NCI-H774 (cell line): ENCODE data around the gene RANBP3.
A peak's percentile ranks its signal among the peaks of the same experiment; 100 is the strongest.
"Not testable (repeated sequence)": the region's sequence is repeated elsewhere in the genome, so short reads cannot be mapped to it uniquely, and the experiment has no call there.

Experiments used
- DNase-seq: peaks from one replicate; lab custom pipeline; 2025; lab: John Stamatoyannopoulos, UW

Gene RANBP3

GRCh38 chr19:5903624-5904351 is 74.2 kb downstream of the RANBP3 start, which contains the start of gene NDUFA11:
Gene NDUFA11 (minus strand): TSS chr19:5903790. CDS start chr19:5903708, 82 bp downstream.
- peak; percentile 92 for DNase-seq

GRCh38 chr19:5903056-5903623 is 74.8 kb downstream of the RANBP3 start:
- no peak for DNase-seq

- DNase-seq = no peak
Observed at GRCh38 chr19:5900976-5901375, 77.0 kb downstream of the RANBP3 start.

GRCh38 chr19:5899728-5900526 is 78.0 kb downstream of the RANBP3 start:
- no peak for DNase-seq

GRCh38 chr19:5897189-5897969 is 80.6 kb downstream of the RANBP3 start:
- DNase-seq = no peak

- DNase-seq = no peak
Observed at GRCh38 chr19:5896365-5897076, 81.4 kb downstream of the RANBP3 start.

- no peak for DNase-seq
Observed at GRCh38 chr19:5895890-5896289, 82.0 kb downstream of the RANBP3 start.

GRCh38 chr19:5895409-5895808 is 82.5 kb downstream of the RANBP3 start:
- no peak for DNase-seq

- no peak for DNase-seq
Observed at GRCh38 chr19:5894704-5895349, 83.1 kb downstream of the RANBP3 start.

- DNase-seq = no peak
Observed at GRCh38 chr19:5893907-5894703, 83.8 kb downstream of the RANBP3 start.

GRCh38 chr19:5893296-5893903 is 84.5 kb downstream of the RANBP3 start:
- no peak for DNase-seq

- DNase-seq = no peak
Observed at GRCh38 chr19:5892772-5893275, 85.1 kb downstream of the RANBP3 start.

- DNase-seq = no peak
Observed at GRCh38 chr19:5891938-5892771, 85.8 kb downstream of the RANBP3 start.

- no peak for DNase-seq
Observed at GRCh38 chr19:5891572-5891937, 86.4 kb downstream of the RANBP3 start.

- DNase-seq = no peak
Observed at GRCh38 chr19:5890099-5890498, 87.8 kb downstream of the RANBP3 start.

- no peak for DNase-seq
Observed at GRCh38 chr19:5889288-5889971, 88.5 kb downstream of the RANBP3 start.

GRCh38 chr19:5884065-5884811 is 93.7 kb downstream of the RANBP3 start:
- not testable (repeated sequence) for DNase-seq
